B cell (primary cell): ENCODE measurements around the gene HMG20A. TPM values are rescaled to one million over a fixed set of nuclear protein-coding genes. Genes with fewer than 3 reads are reported as not detected.

ENCODE experiments used
- ATAC-seq: fragments of 200-7000 bp; cut with Tn5 transposase; one replicate; pipeline ENCODE4 v1.10.0; 2021; ENCODE audit warnings: low read depth, mild to moderate bottlenecking, moderate number of reproducible peaks, moderate library complexity
- CTCF ChIA-PET: fragments of 350-600 bp; sonication (Branson Sonifier 250); formaldehyde crosslinking; loops from one replicate; lab custom pipeline; 2021; ENCODE audit warnings: antibody characterized with exemption, inconsistent platforms; lab: Charles Lee
- POLR2A ChIA-PET: fragments of 350-600 bp; sonication (Branson Sonifier 250); formaldehyde crosslinking; loops from one replicate; lab custom pipeline; 2021; ENCODE audit warnings: antibody characterized with exemption; lab: Charles Lee
- DNase-seq: peaks from one replicate; pipeline ENCODE4 v3.0.0; 2013
- H2AFZ ChIP-seq: 2 replicates; pipeline ENCODE4 v1.6.1; 2012; ENCODE audit warnings: mild to moderate bottlenecking, low read depth, low read length; ENCODE audit not compliant: insufficient read depth, poor library complexity, severe bottlenecking
- H3K27ac ChIP-seq, 2 donors: 1 replicate in 1 of 2; 2 replicates in 1 of 2; pipeline ENCODE4 v1.5.1; 2012 to 2013; ENCODE audit warnings: low read length in 2 of 2, mild to moderate bottlenecking in 2 of 2, moderate library complexity in 1 of 2
- H3K27me3 ChIP-seq, 4 experiments: fragments of 200-600 bp in 1 of 4; sonication (generic) in 1 of 4; replicated peaks in 1 of 4; 1 replicate in 2 of 4; 2 replicates in 2 of 4; pipeline versions ENCODE4 v1.6.1 to v1.7.0; 2013 to 2016; ENCODE audit warnings: low read length in 3 of 4, mild to moderate bottlenecking in 2 of 4, mixed read lengths in 1 of 4, moderate library complexity in 1 of 4; ENCODE audit not compliant: insufficient read depth in 4 of 4, control insufficient read depth in 3 of 4; ENCODE audit errors: control extremely low read depth in 1 of 4
- H3K36me3 ChIP-seq, 2 experiments: replicated peaks in 1 of 2; 1 replicate in 1 of 2; 2 replicates in 1 of 2; pipeline versions ENCODE4 v1.6.1 to v1.7.1; 2013; ENCODE audit warnings: low read length in 1 of 2; ENCODE audit not compliant: insufficient read depth in 2 of 2, control insufficient read depth in 1 of 2; ENCODE audit errors: control extremely low read depth in 1 of 2, extremely low read depth in 1 of 2
- H3K4me1 ChIP-seq, 2 donors: fragments of 200-600 bp in 1 of 2; sonication (generic) in 1 of 2; 1 replicate in 1 of 2; 2 replicates in 1 of 2; pipeline versions ENCODE4 v1.5.1 to v1.6.1; 2013 to 2017; ENCODE audit warnings: low read length in 2 of 2; ENCODE audit not compliant: control insufficient read depth in 2 of 2, insufficient read depth in 2 of 2
- H3K4me2 ChIP-seq: replicated peaks from 2 replicates; pipeline ENCODE3; 2012; ENCODE audit warnings: mild to moderate bottlenecking, low read depth, low read length; ENCODE audit not compliant: poor library complexity, severe bottlenecking
- H3K4me3 ChIP-seq, 5 experiments: fragments of 200-600 bp in 1 of 5; sonication (generic) in 1 of 5; 1 replicate in 3 of 5; 2 replicates in 2 of 5; pipeline versions ENCODE4 v1.5.1 to v1.7.0; 2011 to 2016; ENCODE audit warnings: low read length in 4 of 5, mild to moderate bottlenecking in 4 of 5, low read depth in 2 of 5, control low read depth in 1 of 5, moderate library complexity in 1 of 5; ENCODE audit not compliant: insufficient read depth in 1 of 5; ENCODE audit errors: control extremely low read depth in 1 of 5, extremely low read depth in 1 of 5
- H3K79me2 ChIP-seq: fragments of 200-600 bp; sonication (generic); one replicate; pipeline ENCODE4 v1.6.0; 2016; ENCODE audit warnings: low read length; ENCODE audit not compliant: control insufficient read depth, insufficient read depth
- H3K9ac ChIP-seq: fragments of 200-600 bp; sonication (generic); 2 replicates; pipeline ENCODE4 v1.6.1; 2017; ENCODE audit warnings: mild to moderate bottlenecking, low read length, moderate library complexity
- H3K9me3 ChIP-seq, 3 donors: one replicate each; pipeline versions ENCODE4 v1.6.1 to v1.7.1; 2013; ENCODE audit warnings: low read length in 2 of 3; ENCODE audit not compliant: control insufficient read depth in 2 of 3, insufficient read depth in 1 of 3; ENCODE audit errors: control extremely low read depth in 1 of 3
- H4K20me1 ChIP-seq: 2 replicates; pipeline ENCODE4 v1.6.0; 2012; ENCODE audit warnings: mild to moderate bottlenecking, low read length; ENCODE audit not compliant: insufficient read depth, control insufficient read depth, poor library complexity, severe bottlenecking
- H3K27ac Mint-ChIP-seq: one replicate; pipeline ENCODE4 v1.8.0; 2021; ENCODE audit warnings: mixed read lengths
- H3K27me3 Mint-ChIP-seq: one replicate; pipeline ENCODE4 v1.8.0; 2021; ENCODE audit warnings: mixed read lengths
- H3K4me1 Mint-ChIP-seq: one replicate; pipeline ENCODE4 v1.8.0; 2021; ENCODE audit warnings: mixed read lengths
- H3K4me3 Mint-ChIP-seq: one replicate; pipeline ENCODE4 v1.8.0; 2021; ENCODE audit warnings: mixed read lengths
- H3K9me3 Mint-ChIP-seq: one replicate; pipeline ENCODE4 v1.8.0; 2022; ENCODE audit warnings: mixed read lengths; ENCODE audit not compliant: insufficient read depth
- CTCF ChIP-seq: fragments of 200-600 bp; IDR thresholded peaks from one replicate; pipeline ENCODE4 v1.8.0; 2022; ENCODE audit warnings: antibody characterized with exemption, mild to moderate bottlenecking
- EZH2 ChIP-seq: IDR thresholded peaks from 2 replicates; pipeline ENCODE4 v1.6.1; 2012; ENCODE audit warnings: borderline replicate concordance, low read depth, mild to moderate bottlenecking, moderate library complexity, low read length; ENCODE audit not compliant: insufficient read depth, poor library complexity, severe bottlenecking
- WGBS: methylation state at CpG from one replicate; pipeline ENCODE4 v1.1.5; 2013; ENCODE audit warnings: missing lambda C conversion rate; ENCODE audit not compliant: insufficient coverage; 5-methylcytosine and 5-hydroxymethylcytosine counted together
- intact Hi-C: fragments of 100-400 bp; cut with micrococcal nuclease; formaldehyde crosslinking; loops from one replicate; pipeline ENCODE4 v1.10.0; 2022
- polyA plus RNA-seq: library from polyadenylated mRNA; depleted of rRNA; stranded (reverse); fragments of >200 nt; gene quantifications from 2 replicates; pipeline ENCODE4 v1.2.3, GENCODE V29; 2012
- total RNA-seq, 2 donors: library from RNA; stranded (reverse); fragments of 120-200 nt in 1 of 2; gene quantifications; 1 replicate in 1 of 2; 2 replicates in 1 of 2; pipeline versions ENCODE4 v1.2.3 to v1.2.4, GENCODE V29; 2013 to 2022

The HMG20A gene
- total and polyA plus RNA-seq, 2 donors (not counting 1 experiment from before 2014, with no cell fraction given), result 26.1 to 63.5 TPM

DNA sequence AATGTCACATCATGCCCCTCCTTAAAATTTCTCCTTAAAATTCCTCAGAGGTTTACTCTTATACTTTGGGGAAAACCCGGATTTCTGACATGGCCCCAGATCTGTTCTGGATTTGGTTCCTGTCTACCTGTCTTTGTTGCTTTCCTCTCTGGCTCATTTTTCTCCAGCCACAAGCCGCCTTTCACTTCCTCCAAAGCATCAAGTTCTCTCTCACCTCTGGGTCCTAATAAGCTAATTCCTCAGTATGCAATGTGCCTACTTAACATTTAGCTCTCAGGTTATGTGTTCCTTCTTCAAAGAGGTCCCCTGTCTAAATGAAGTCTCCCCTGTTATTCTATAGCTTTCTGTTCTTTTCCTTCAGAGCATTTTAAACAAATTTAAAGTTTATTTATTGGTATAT is 16.1 kb downstream of the HMG20A start:
- WGBS, result 78% methylated on average over 2 of the region's 2 CpGs
- Mint-ChIP-seq H3K27me3 (no peaks in the 10 kb centered on the region), H3K4me3 (no peak overlapping the region), H3K4me1 (peaks cover 25% of the 10 kb centered on the region), H3K9me3 (no peaks in the 10 kb centered on the region), H3K27ac (no peak overlapping the region)
- no peak overlapping the region for H3K27ac ChIP-seq
- TF ChIP-seq CTCF (no peak), EZH2 (no peak)
- intact Hi-C loops, result no loop called here
- H3K4me1 ChIP-seq, result peaks cover 8 to 12% of the 10 kb centered on the region in 2 donors
- no peaks in the 10 kb centered on the region for H3K9me3 ChIP-seq
- no peak overlapping the region for H3K9ac ChIP-seq
- DNase-seq (peak; percentile 25), ATAC-seq (no peak)
- peak overlapping the region; percentile 1 for H3K4me2 ChIP-seq
- H4K20me1 ChIP-seq, result peaks cover 31% of the 10 kb centered on the region
- H3K36me3 ChIP-seq, result peaks cover 0 to 2% of the 10 kb centered on the region in 2 experiments
- H3K79me2 ChIP-seq, result peaks cover 71% of the 10 kb centered on the region
- POLR2A ChIA-PET, result no interaction called here
- H3K27me3 ChIP-seq, result no peaks in the 10 kb centered on the region
- CTCF ChIA-PET, result interaction anchor here (1.5 to 2.5 kb wide), 2 partner anchors 10 to 18 kb away, joined by 3 to 10 read pairs; no protein-coding TSS in a partner anchor
- no peak overlapping the region for H2AFZ ChIP-seq
- no peak overlapping the region for H3K4me3 ChIP-seq

DNA sequence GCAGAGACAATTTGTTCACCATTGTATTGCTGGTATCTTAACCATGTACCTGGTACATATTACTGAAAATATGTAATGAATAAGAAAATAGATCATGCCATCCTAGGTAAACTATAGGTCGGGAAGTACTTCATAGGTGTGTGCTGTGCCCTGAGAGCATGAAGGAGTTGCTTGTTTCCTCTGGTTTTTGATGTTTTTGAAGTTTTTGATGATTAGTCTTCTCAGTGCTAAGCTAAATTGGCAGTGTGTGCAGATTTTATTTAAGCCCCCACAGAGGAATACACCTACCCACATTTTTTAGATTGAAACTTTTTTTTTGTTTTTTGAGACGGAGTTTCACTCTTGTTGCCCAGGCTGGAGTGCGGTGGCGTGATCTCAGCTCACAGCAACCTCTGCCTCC is 16.6 kb downstream of the HMG20A start:
- Histone ChIP-seq H3K36me3 (peaks cover 0 to 2% of the 10 kb centered on the region in 2 experiments), H4K20me1 (peaks cover 33% of the 10 kb centered on the region), H3K9me3 (no peaks in the 10 kb centered on the region), H3K4me2 (peak overlapping the region; percentile 1), H3K27me3 (no peaks in the 10 kb centered on the region), H3K79me2 (peaks cover 71% of the 10 kb centered on the region), H3K9ac (no peak overlapping the region), H3K27ac (no peak overlapping the region), H2AFZ (no peak overlapping the region), H3K4me1 (peaks cover 8 to 12% of the 10 kb centered on the region in 2 donors), H3K4me3 (no peak overlapping the region)
- Mint-ChIP-seq H3K4me1 (peaks cover 25% of the 10 kb centered on the region), H3K27ac (no peak overlapping the region), H3K4me3 (no peak overlapping the region), H3K27me3 (no peaks in the 10 kb centered on the region), H3K9me3 (no peaks in the 10 kb centered on the region)
- ChIA-PET CTCF (interaction anchor here (1.5 to 2.5 kb wide), 2 partner anchors 10 to 18 kb away, joined by 3 to 10 read pairs; no protein-coding TSS in a partner anchor), POLR2A (no interaction called here)
- intact Hi-C loops, result no loop called here
- 100% methylated on average over 2 of the region's 4 CpGs for WGBS
- ATAC-seq, result no peak
- no peak for TF ChIP-seq EZH2
- no peak for DNase-seq
